ENCODE results near the gene COL19A1.

COL19A1 gene

GRCh38 chr6:70221715-70222438, 355.5 kb downstream of the COL19A1 start:
- DNase-seq (ENCODE audit: low read depth in 2 of 2), result no peak

DNA sequence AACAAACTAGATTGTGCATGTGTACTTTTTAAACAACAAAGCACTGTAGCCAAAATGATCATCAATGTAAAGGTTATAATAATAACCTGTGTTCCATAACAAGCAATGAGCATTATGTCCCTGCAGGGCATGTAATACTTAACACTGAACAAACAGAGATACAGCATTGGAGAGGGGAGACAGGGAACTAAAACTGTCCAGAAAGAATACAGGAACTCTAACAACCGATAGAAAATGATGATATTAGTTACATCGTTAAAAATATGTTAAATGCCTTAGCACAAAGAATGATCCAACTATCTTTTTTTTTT, 356.0 kb downstream of the COL19A1 start:
- DNase-seq (ENCODE audit: low read depth in 2 of 2), result no peak

GRCh38 chr6:70225055-70225454, 358.7 kb downstream of the COL19A1 start:
- no peak for DNase-seq (ENCODE audit: low read depth in 2 of 2)

DNA sequence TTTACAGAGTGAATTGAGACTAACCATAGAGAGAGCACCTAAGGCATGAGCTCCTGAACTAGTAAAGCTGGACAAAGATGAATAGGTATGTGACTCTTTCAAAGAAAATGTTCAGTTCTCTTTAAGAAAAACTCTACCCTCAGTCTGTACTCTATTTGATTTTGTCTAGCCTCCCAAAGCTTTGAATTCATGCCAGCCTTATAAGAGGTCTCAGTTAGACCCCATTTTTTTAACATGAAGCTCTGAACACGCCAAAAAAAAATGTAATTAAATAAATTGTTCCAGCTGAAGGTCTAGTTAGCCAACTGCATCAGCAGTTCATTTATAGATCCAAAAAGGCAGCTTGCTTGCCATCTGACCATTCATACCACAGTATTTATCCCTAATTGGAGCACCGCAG, 365.0 kb downstream of the COL19A1 start:
- no peak for DNase-seq (ENCODE audit: low read depth in 2 of 2)

GRCh38 chr6:70234561-70235236, 368.3 kb downstream of the COL19A1 start:
- DNase-seq (ENCODE audit: low read depth in 2 of 2), result no peak

GRCh38 chr6:70236343-70236742, 370.0 kb downstream of the COL19A1 start:
- no peak for DNase-seq (ENCODE audit: low read depth in 2 of 2)

DNA sequence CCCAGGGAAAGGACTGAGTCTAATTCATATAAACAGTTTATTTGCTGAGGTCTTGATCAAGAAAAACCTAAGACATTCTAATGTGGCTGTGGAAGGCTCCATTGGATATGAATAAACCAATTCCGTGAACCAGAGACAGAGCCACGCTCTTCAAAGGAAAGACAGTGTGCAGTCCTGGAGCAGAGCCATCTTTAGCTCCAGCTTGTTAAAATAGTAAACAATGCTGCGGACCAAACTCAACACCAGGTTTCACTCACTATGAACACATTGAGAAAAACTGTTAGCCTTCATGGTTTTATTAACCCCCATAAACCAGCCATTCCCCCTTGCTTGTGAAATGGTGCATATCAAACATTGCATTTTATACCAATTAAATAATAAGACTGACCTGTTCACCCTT, 374.7 kb downstream of the COL19A1 start:
- DNase-seq (ENCODE audit: low read depth in 2 of 2), result no peak

- DNase-seq (ENCODE audit: low read depth in 2 of 2), result no peak
These were observed 375.6 kb downstream of the COL19A1 start for GRCh38 chr6:70241991-70242420.

DNA sequence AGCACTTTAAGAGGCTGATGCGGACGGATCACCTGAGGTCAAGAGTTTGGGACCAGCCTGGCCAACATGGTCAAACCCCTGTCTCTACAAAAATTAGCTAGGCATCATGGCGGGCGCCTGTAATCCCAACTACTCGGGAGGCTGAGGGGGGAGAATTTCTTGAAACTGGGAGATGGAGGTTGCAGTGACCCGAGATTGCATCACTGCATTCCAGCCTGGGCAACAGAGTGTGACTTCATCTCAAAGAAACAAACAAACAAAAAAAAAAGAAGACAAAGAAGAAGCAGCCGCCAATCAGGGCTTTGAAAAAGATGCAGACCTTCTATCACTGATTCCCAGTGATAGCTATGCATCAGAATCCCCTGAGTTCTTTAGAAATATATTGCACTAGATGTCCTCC, 379.8 kb downstream of the COL19A1 start:
- DNase-seq (ENCODE audit: low read depth in 2 of 2), result no peak

DNA sequence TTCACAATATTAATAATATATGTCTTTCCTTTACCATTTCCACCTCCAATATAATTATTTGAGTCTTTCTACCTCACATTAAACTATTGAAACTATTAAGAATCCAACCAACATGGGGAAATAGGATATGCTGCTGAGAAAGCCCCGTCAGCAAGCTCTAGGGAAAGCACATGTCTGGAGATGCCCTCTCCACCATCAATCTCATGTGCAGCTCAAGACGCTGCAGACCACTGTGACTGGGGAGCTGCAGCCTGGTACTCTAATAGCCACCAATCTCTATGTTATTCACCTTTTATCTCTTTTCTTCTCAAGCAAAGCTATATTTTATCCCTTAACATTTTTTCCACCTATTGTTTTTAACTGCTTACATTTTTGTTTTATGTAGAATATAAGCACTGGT, 386.2 kb downstream of the COL19A1 start:
- no peak for DNase-seq (ENCODE audit: low read depth in 2 of 2)

DNA sequence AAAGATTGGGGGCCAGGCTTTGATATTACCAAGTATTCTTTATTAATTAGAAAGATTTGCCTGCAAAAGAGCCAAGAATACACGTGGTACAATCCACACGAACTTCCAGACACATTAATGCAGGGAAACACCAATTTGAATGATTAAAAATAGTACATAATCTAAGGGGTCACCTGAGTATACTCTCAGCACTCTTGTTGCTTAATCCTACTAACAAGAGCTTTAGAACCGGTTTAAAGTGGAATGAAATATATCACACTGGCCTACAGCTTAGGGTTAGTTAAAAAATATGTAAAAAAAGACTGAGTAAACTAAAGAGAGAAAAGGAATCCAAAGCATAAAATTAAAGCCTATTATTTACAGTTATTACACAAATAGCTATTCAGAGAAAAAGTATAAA, 387.6 kb downstream of the COL19A1 start:
- DNase-seq (ENCODE audit: low read depth in 2 of 2), result no peak

GRCh38 chr6:70254784-70255183, 388.4 kb downstream of the COL19A1 start:
- no peak for DNase-seq (ENCODE audit: low read depth in 2 of 2)

DNA sequence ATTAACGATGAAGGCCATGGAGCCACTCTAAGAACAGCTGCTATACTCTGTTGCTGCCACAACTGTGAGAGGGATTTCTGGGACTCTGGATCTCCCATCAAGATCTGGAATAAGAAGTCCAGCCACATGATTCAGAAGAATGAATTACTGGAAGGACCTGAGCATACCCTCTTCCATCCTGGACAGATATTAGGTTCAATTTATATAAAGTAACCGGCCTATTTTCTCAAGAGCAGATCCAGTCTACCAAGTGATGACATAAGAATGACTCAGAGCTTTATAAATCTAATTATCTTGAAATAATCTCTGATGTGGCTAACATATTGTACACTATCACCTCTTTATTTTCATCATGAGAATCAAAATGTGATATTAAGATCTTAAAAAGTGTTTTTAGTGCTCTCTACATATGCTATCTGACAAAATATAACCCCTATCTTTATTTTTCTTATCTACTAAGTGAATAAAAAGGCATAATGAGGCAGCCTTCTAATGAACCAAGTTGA, 391.5 kb downstream of the COL19A1 start:
- no peak for DNase-seq (ENCODE audit: low read depth in 2 of 2)

DNA sequence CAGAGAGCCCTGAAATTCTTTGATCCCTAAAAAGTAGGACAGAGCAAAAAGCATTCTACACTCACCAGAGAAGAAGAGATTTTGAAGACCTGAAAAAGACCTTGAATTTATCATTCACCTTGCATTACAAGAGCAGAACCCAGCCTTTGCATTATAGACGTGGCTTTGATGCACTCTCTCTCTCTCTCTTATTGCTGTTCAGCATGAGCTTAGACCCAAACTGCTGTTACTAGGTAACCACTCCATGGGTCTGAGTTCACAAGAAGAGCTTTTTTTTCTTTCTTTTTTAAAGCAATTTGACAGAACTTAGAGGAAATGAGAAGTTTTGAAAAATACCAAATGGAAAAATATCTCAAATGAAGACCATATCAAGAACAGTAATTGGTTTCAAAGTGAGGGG, 392.1 kb downstream of the COL19A1 start:
- no peak for DNase-seq (ENCODE audit: low read depth in 2 of 2)

Data from fibroblast of skin of left biceps (primary cell).